WERI-Rb-1 (cell line): ENCODE results near the gene N4BP2L2.

Experiments used
- DNase-seq: peaks from one replicate; pipeline ENCODE4 v3.0.0-alpha.2; 2020
- H3K27ac ChIP-seq: fragments of 250-450 bp; sonication (Bioruptor Pico); 2 replicates; pipeline ENCODE4 v1.5.1; 2020; ENCODE audit warnings: mild to moderate bottlenecking, moderate library complexity
- H3K27me3 ChIP-seq: fragments of 250-450 bp; sonication (Bioruptor Pico); 2 replicates; pipeline ENCODE4 v1.5.1; 2021; ENCODE audit warnings: mild to moderate bottlenecking, low read depth, moderate library complexity; ENCODE audit not compliant: insufficient read depth, severe bottlenecking
- H3K36me3 ChIP-seq: fragments of 250-450 bp; sonication (Bioruptor Pico); 2 replicates; pipeline ENCODE4 v1.5.1; 2020; ENCODE audit warnings: mild to moderate bottlenecking, moderate library complexity
- H3K4me3 ChIP-seq: 2 replicates; pipeline ENCODE4 v1.5.1; 2011; ENCODE audit warnings: low read depth, mild to moderate bottlenecking, control low read depth, low read length
- H3K9me3 ChIP-seq: fragments of 250-450 bp; sonication (Bioruptor Pico); 2 replicates; pipeline ENCODE4 v1.5.1; 2021; ENCODE audit warnings: mild to moderate bottlenecking, moderate library complexity; ENCODE audit not compliant: severe bottlenecking
- CTCF ChIP-seq: IDR thresholded peaks from 2 replicates; pipeline ENCODE4 v1.5.1; 2011; ENCODE audit warnings: low read depth, mild to moderate bottlenecking, control low read depth, inconsistent platforms, low read length

The N4BP2L2 gene

GRCh38 chr13:32501064-32501463 is 37.5 kb downstream of the N4BP2L2 start:
- no peaks in the 10 kb centered on the region for H3K9me3 ChIP-seq
- H3K27me3 ChIP-seq = no peaks in the 10 kb centered on the region
- H3K4me3 ChIP-seq = no peak overlapping the region
- TF ChIP-seq CTCF = no peak
- no peak for DNase-seq
- no peak overlapping the region for H3K27ac ChIP-seq
- H3K36me3 ChIP-seq = no peaks in the 10 kb centered on the region

GRCh38 chr13:32499538-32500210 is 38.9 kb downstream of the N4BP2L2 start:
- H3K9me3 ChIP-seq = no peaks in the 10 kb centered on the region

DNA sequence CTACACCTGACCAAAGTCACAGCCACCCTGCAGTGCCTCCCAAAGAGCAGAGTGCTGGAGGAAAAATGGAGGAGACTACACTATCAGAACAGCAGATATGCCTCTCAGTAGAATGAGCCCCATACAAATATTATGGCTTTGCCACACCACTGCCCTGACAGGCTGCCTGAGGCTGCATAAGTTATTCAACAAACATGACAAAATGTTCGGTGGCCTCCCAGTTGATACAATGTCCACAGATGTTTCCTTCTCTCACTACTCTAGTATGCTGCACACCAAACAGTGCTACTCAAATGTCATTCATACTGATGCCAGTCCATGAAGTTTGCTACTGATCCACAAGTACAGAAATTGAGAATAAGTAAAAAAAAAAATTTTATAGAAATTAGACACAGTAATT is 41.0 kb downstream of the N4BP2L2 start:
- H3K4me3 ChIP-seq = no peak overlapping the region
- no peaks in the 10 kb centered on the region for H3K36me3 ChIP-seq
- H3K9me3 ChIP-seq = no peaks in the 10 kb centered on the region
- no peaks in the 10 kb centered on the region for H3K27me3 ChIP-seq
- H3K27ac ChIP-seq = no peak overlapping the region
- DNase-seq = no peak
- no peak for TF ChIP-seq CTCF

More at GRCh38 chr13:32499538-32500210, 38.9 kb downstream of the N4BP2L2 start:
- no peak for TF ChIP-seq CTCF
- Histone ChIP-seq H3K27me3 (no peaks in the 10 kb centered on the region), H3K36me3 (no peaks in the 10 kb centered on the region), H3K4me3 (no peak overlapping the region), H3K27ac (no peak overlapping the region)
- DNase-seq = no peak

DNA sequence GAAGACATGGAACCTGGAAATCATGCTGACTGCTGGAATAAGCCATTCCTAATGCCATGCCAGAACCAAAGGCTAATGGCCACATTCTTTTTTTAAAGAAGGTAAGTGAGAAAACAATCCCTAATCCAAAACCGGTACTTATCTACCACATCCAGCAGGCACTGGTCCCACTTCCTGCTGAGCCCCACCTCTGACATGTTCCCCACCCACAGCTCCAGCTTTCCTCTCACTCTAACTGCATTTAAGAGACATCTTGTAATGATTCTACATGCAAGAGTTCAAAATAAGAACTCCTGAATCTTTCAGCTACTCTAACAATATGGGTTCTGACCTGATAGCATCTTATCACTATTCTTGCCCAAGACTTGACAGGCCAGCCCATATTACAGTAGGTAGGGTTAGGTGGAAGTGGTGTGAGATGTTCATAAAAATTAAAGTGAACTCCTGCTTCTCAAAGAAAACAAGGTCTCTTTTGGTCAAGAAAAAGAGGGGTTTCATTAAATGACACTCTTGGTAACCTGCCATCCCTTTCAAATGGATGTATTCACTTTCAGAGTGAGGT is 41.9 kb downstream of the N4BP2L2 start:
- no peak for TF ChIP-seq CTCF
- no peaks in the 10 kb centered on the region for H3K9me3 ChIP-seq
- no peak overlapping the region for H3K4me3 ChIP-seq
- H3K36me3 ChIP-seq = no peaks in the 10 kb centered on the region
- DNase-seq = no peak
- H3K27me3 ChIP-seq = no peaks in the 10 kb centered on the region
- H3K27ac ChIP-seq = no peak overlapping the region

GRCh38 chr13:32495841-32496240 is 42.8 kb downstream of the N4BP2L2 start:
- Histone ChIP-seq H3K36me3 (no peaks in the 10 kb centered on the region), H3K9me3 (no peaks in the 10 kb centered on the region), H3K4me3 (no peak overlapping the region), H3K27me3 (no peaks in the 10 kb centered on the region), H3K27ac (no peak overlapping the region)
- DNase-seq = no peak
- TF ChIP-seq CTCF = no peak

DNA sequence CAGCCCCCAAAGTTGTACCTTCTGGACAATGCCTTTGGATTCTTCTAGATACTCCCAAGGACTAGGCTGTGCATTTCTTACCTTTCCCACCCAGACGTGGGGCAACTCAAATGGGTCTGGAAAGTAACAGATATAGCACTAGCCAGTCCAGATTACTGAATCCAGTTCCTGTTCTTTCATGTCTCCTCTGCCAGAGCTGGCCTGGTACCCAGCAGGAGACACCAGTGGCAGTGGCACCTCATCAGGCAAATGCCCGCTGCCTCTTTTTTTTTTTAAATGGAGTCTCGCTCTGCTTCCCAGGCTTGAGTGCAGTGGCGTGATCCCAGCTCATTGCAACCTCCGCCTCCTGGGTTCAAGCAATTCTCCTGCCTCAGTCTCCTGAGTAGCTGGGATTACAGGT is 43.2 kb downstream of the N4BP2L2 start:
- Histone ChIP-seq H3K36me3 (no peaks in the 10 kb centered on the region), H3K27ac (no peak overlapping the region), H3K4me3 (no peak overlapping the region), H3K9me3 (no peaks in the 10 kb centered on the region), H3K27me3 (no peaks in the 10 kb centered on the region)
- no peak for DNase-seq
- TF ChIP-seq CTCF = no peak
